Muscle of back (tissue), 13 donors: ENCODE measurements around the gene MTNR1A. TPM values are rescaled to one million over a fixed set of nuclear protein-coding genes. Genes with fewer than 3 reads are reported as not detected.
A peak's percentile ranks its signal among the peaks of the same experiment; 100 is the strongest.

ENCODE experiments used
- DNase-seq, 3 donors: peaks; one replicate each; pipeline versions ENCODE4 v3.0.0 to v3.0.0-alpha.2; 2013
- long read RNA-seq, 9 donors: transcript quantifications; one replicate each; lab custom pipeline, GENCODE V29; 2026
- polyA plus RNA-seq, 10 donors: library from polyadenylated mRNA; unstranded; fragments of 120-200 nt; gene quantifications; one replicate each; pipeline ENCODE4 v1.2.1, GENCODE V29; 2013; ENCODE audit not compliant: insufficient read length in 10 of 10

MTNR1A gene
- polyA plus RNA-seq = not detected
- long read RNA-seq, donor 1 = 0 reads
- long read RNA-seq, donor 2 = 0 reads
- long read RNA-seq, donor 3 = 0 reads
- long read RNA-seq, donor 4 = 0 reads
- long read RNA-seq, donor 5 = 0 reads
- long read RNA-seq, donor 6 = 0 reads
- long read RNA-seq, donor 7 = 0 reads
- long read RNA-seq, donor 8 = 0 reads
- long read RNA-seq, donor 9 = 0 reads

GRCh38 chr4:186554914-186555827 is at the start of gene MTNR1A:
TSS of gene MTNR1A (minus strand) at chr4:186555567. CDS start at chr4:186555365, 202 bp downstream.
- DNase-seq = peak in 1 of 3 donors; percentile 35

- DNase-seq = no peak
Measured at GRCh38 chr4:186604124-186604807, 48.9 kb upstream of the MTNR1A start.

- no peak for DNase-seq
Measured at GRCh38 chr4:186602978-186603377, 47.6 kb upstream of the MTNR1A start.

GRCh38 chr4:186599483-186599882 is 44.1 kb upstream of the MTNR1A start:
- DNase-seq = no peak

DNA sequence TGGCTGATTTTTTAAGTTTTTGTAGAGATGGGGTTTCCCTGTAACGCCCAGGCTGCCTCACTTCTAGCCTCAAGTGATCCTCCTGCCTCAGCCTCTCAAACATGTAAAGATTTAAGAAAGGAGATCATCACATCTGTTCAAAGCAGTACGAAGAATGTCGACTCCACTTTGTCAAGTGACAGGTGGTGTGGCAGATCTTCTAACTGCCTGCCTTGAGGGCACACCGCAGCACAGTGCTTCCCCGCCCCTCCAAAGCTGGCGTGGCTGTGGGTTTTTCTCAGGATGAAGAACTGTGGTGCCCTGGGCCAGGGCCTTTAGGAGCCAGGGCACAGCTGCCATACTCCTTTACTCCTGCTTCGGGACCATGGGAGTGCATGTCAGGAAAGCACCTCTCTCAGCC is 43.3 kb upstream of the MTNR1A start:
- DNase-seq = no peak

- DNase-seq = no peak
Measured at GRCh38 chr4:186596850-186597390, 41.6 kb upstream of the MTNR1A start.

GRCh38 chr4:186596346-186596745 is 41.0 kb upstream of the MTNR1A start:
- no peak for DNase-seq

- DNase-seq = no peak
Measured at GRCh38 chr4:186593587-186593973, 38.2 kb upstream of the MTNR1A start.

DNA sequence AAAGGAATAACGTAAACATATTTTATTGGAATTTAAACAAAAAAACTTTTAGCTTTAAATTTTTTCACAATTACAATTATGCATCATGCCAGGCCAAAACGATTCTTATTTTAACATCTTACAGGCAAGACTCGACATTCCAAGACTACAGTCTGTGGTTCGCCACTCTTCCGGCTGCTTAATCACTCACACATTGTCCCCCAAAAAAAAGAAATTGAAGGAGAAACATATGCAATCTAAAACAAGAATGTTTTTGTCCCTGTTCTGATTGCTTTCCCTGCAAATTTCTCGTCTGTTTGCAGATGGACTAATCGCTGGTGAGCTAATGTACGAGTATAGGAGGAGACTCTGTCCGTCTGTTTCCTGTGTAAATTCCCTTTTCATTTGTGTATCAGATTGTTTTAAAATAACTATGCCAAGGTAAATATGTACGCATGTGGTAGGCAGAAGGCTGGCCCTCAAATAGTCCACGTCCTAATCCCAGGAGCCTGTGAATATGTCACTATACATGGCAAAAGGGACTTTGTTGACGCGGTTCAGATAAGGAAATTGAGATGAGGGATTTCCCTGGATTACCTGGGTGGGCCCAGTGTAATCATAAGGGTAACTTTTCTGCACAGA is 37.7 kb upstream of the MTNR1A start:
- peak in 1 of 3 donors; percentile 34 for DNase-seq

GRCh38 chr4:186592445-186592844 is 37.1 kb upstream of the MTNR1A start:
- no peak for DNase-seq

- no peak for DNase-seq
Measured at GRCh38 chr4:186591651-186592050, 36.3 kb upstream of the MTNR1A start.

DNA sequence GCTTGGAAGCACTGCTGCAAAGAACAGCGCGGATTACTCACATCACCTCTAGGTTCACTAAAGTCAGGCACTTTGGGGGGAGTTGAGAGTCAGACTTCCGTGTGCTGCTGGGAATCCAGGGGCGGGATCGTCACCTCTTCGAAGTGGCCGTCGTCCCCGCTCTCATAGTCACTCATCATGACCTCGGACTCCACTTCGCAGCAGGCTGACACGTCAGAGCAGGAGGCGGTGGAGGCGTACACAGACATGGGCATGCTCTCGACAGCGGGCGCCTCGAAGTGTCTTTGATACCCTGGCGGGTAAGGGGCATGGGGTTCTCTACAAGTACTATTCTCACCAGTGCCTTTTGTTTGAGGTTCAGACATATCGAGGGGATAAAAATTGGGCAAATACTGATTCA is 33.1 kb upstream of the MTNR1A start:
- no peak for DNase-seq

GRCh38 chr4:186587416-186588018 is 32.1 kb upstream of the MTNR1A start:
- peak; percentile 46 to 79 (median 78) for DNase-seq

GRCh38 chr4:186586205-186586604 is 30.8 kb upstream of the MTNR1A start:
- DNase-seq = no peak

- no peak for DNase-seq
Measured at GRCh38 chr4:186584912-186585311, 29.5 kb upstream of the MTNR1A start.

GRCh38 chr4:186581421-186581820 is 26.1 kb upstream of the MTNR1A start:
- no peak for DNase-seq

GRCh38 chr4:186580669-186581068 is 25.3 kb upstream of the MTNR1A start:
- DNase-seq = no peak

- peak in 1 of 3 donors; percentile 46 for DNase-seq
Measured at GRCh38 chr4:186570193-186570996, 15.0 kb upstream of the MTNR1A start.

GRCh38 chr4:186569533-186570192 is 14.3 kb upstream of the MTNR1A start:
- no peak for DNase-seq

DNA sequence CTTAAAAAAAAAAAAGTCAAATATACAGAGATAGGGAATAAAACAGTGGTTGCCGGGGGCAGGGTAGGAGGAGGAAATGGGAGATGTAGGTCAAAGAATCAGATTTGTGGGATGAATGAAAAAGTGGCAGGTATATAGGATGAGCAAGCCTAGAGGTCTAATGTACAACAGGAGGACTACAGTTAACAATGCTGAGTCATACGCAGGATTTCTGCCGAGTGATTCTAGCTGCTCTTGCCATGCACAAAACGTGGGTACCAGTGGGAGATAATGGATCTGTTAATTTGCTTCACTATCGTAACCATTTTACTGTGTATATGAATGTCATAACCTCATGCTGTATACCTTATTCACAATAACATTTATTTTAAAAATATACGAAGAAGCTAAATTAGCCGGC is 10.7 kb upstream of the MTNR1A start:
- DNase-seq = no peak
